Measurements from ENCODE around the gene LRMDA. TPM values are rescaled to one million over a fixed set of nuclear protein-coding genes. Genes with fewer than 3 reads are reported as not detected.

LRMDA gene
- polyA plus RNA-seq, 1 donor (not counting 4 experiments of a cell fraction or from before 2014, with no cell fraction given) = not detected

GRCh38 chr10:76073524-76073923, 642.1 kb downstream of the LRMDA start:
- no peaks in the 10 kb centered on the region for H3K27me3 ChIP-seq (ENCODE audit: control insufficient read depth, extremely low read depth, insufficient read depth, low read length)
- no peaks in the 10 kb centered on the region for H3K9me1 ChIP-seq (ENCODE audit: control insufficient read depth, extremely low read depth, insufficient read depth, low read length)
- H3K27ac ChIP-seq (ENCODE audit: control insufficient read depth, insufficient read depth, low read length) = no peak overlapping the region
- H3K4me1 ChIP-seq (ENCODE audit: control insufficient read depth, extremely low read depth, insufficient read depth, low read length) = no peaks in the 10 kb centered on the region
- dilution Hi-C loops (cut with MboI; ENCODE audit: extremely low pct_ligation_motif_present, low sequenced_read_pairs) = no loop called here
- no peaks in the 10 kb centered on the region for H3K79me2 ChIP-seq (ENCODE audit: control insufficient read depth, insufficient read depth, low read length)
- no peak overlapping the region for H3K4me3 ChIP-seq (ENCODE audit: control insufficient read depth in 2 of 3, extremely low read depth in 1 of 3, insufficient read depth in 2 of 3, low read depth in 1 of 3, low read length in 3 of 3)
- no peaks in the 10 kb centered on the region for H3K36me3 ChIP-seq (ENCODE audit: control insufficient read depth in 2 of 2, extremely low read depth in 1 of 2, insufficient read depth in 2 of 2, low read length in 2 of 2)
- no peak for FAIRE-seq
- H2AFZ ChIP-seq (ENCODE audit: control insufficient read depth, low read length) = no peak overlapping the region
- no peak overlapping the region for H3K9ac ChIP-seq (ENCODE audit: control insufficient read depth, extremely low read depth, insufficient read depth, low read length)
- no peaks in the 10 kb centered on the region for H4K20me1 ChIP-seq (ENCODE audit: control insufficient read depth, extremely low read depth, insufficient read depth, low read length)
- no peak overlapping the region for H3K4me2 ChIP-seq (ENCODE audit: control insufficient read depth, extremely low read depth, insufficient read depth, low read depth, low read length)
- TF ChIP-seq CTCF (optimal IDR thresholded peaks at IDR 0.05 in 1 of 3, IDR thresholded peaks at IDR 0.05 in 1 of 3, conservative IDR thresholded peaks at IDR 0.05 in 1 of 3; ENCODE audit: extremely low read depth in 1 of 3, insufficient read depth in 2 of 3, low read length in 3 of 3) (no peak), EZH2 (IDR thresholded peaks at IDR 0.05; ENCODE audit: low read length) (no peak)
- H3K9me3 ChIP-seq (ENCODE audit: control insufficient read depth, low read depth, low read length) = no peaks in the 10 kb centered on the region
- DNase-seq (ENCODE audit: low read depth, low spot score) = no peak

GRCh38 chr10:76074659-76075058, 643.2 kb downstream of the LRMDA start:
- H3K4me1 ChIP-seq (ENCODE audit: control insufficient read depth, extremely low read depth, insufficient read depth, low read length) = no peaks in the 10 kb centered on the region
- DNase-seq (ENCODE audit: low read depth, low spot score) (no peak), FAIRE-seq (no peak)
- no peaks in the 10 kb centered on the region for H3K36me3 ChIP-seq (ENCODE audit: control insufficient read depth in 2 of 2, extremely low read depth in 1 of 2, insufficient read depth in 2 of 2, low read length in 2 of 2)
- no peak overlapping the region for H3K9ac ChIP-seq (ENCODE audit: control insufficient read depth, extremely low read depth, insufficient read depth, low read length)
- no peaks in the 10 kb centered on the region for H3K27me3 ChIP-seq (ENCODE audit: control insufficient read depth, extremely low read depth, insufficient read depth, low read length)
- dilution Hi-C loops (cut with MboI; ENCODE audit: extremely low pct_ligation_motif_present, low sequenced_read_pairs) = no loop called here
- no peaks in the 10 kb centered on the region for H4K20me1 ChIP-seq (ENCODE audit: control insufficient read depth, extremely low read depth, insufficient read depth, low read length)
- H3K4me2 ChIP-seq (ENCODE audit: control insufficient read depth, extremely low read depth, insufficient read depth, low read depth, low read length) = no peak overlapping the region
- H3K9me1 ChIP-seq (ENCODE audit: control insufficient read depth, extremely low read depth, insufficient read depth, low read length) = no peaks in the 10 kb centered on the region
- no peaks in the 10 kb centered on the region for H3K9me3 ChIP-seq (ENCODE audit: control insufficient read depth, low read depth, low read length)
- no peaks in the 10 kb centered on the region for H3K79me2 ChIP-seq (ENCODE audit: control insufficient read depth, insufficient read depth, low read length)
- H2AFZ ChIP-seq (ENCODE audit: control insufficient read depth, low read length) = no peak overlapping the region
- TF ChIP-seq CTCF (optimal IDR thresholded peaks at IDR 0.05 in 1 of 3, IDR thresholded peaks at IDR 0.05 in 1 of 3, conservative IDR thresholded peaks at IDR 0.05 in 1 of 3; ENCODE audit: extremely low read depth in 1 of 3, insufficient read depth in 2 of 3, low read length in 3 of 3) = no peak
- no peak for TF ChIP-seq EZH2 (IDR thresholded peaks at IDR 0.05; ENCODE audit: low read length)
- H3K27ac ChIP-seq (ENCODE audit: control insufficient read depth, insufficient read depth, low read length) = no peak overlapping the region
- H3K4me3 ChIP-seq (ENCODE audit: control insufficient read depth in 2 of 3, extremely low read depth in 1 of 3, insufficient read depth in 2 of 3, low read depth in 1 of 3, low read length in 3 of 3) = no peak overlapping the region

All from keratinocyte (primary cell).